ENCODE data around the gene PHF12. TPM values are rescaled to one million over a fixed set of nuclear protein-coding genes. Genes with fewer than 3 reads are reported as not detected.

Gene PHF12
- total and polyA plus RNA-seq, 2 of the 13 experiments (the other 11 are each of a cell fraction or from before 2014, with no cell fraction given): 9.8 to 17.1 TPM

- TF ChIP-seq ZNF75D (CRISPR knock-in tag; IDR thresholded peaks at IDR 0.05; ENCODE audit: borderline replicate concordance) (no peak), PAWR (CRISPR knock-in tag; IDR thresholded peaks at IDR 0.05; ENCODE audit: borderline replicate concordance) (no peak), SCMH1 (CRISPR knock-in tag; IDR thresholded peaks at IDR 0.05; ENCODE audit: borderline replicate concordance) (no peak), ZNF10 (CRISPR knock-in tag; IDR thresholded peaks at IDR 0.05; ENCODE audit: borderline replicate concordance, low read depth) (no peak), SP1 (IDR thresholded peaks at IDR 0.05) (no peak), SP1 (CRISPR knock-in tag; IDR thresholded peaks at IDR 0.05) (peak; percentile 28; the same call in 1 of the 2 replicates), JDP2 (CRISPR knock-in tag; IDR thresholded peaks at IDR 0.05; ENCODE audit: borderline replicate concordance) (no peak), AGO1 (IDR thresholded peaks at IDR 0.05; ENCODE audit: low read depth, low read length, poor library complexity, severe bottlenecking) (peak; percentile 94), FOXA1 (IDR thresholded peaks at IDR 0.05) (no peak), FOXA1 (CRISPR knock-in tag; IDR thresholded peaks at IDR 0.05) (no peak), POLR2A (IDR thresholded peaks at IDR 0.05; ENCODE audit: insufficient read depth in 1 of 2, low read depth in 2 of 2, low read length in 2 of 2) (peak; percentile 60 to 61), ZNF709 (CRISPR knock-in tag; IDR thresholded peaks at IDR 0.05) (no peak), TBX3 (IDR thresholded peaks at IDR 0.05; ENCODE audit: borderline replicate concordance) (no peak), GATA4 (IDR thresholded peaks at IDR 0.05; ENCODE audit: borderline replicate concordance, low read depth) (no peak), SIX4 (CRISPR knock-in tag; IDR thresholded peaks at IDR 0.05) (peak; percentile 22; the same call in 1 of the 2 replicates), HOXA7 (CRISPR knock-in tag; IDR thresholded peaks at IDR 0.05) (no peak), ZSCAN12 (CRISPR knock-in tag; IDR thresholded peaks at IDR 0.05) (no peak), ZNF253 (CRISPR knock-in tag; IDR thresholded peaks at IDR 0.05; ENCODE audit: borderline replicate concordance) (no peak), NR3C1 (CRISPR knock-in tag; IDR thresholded peaks at IDR 0.05) (no peak), ZIK1 (CRISPR knock-in tag; IDR thresholded peaks at IDR 0.05; ENCODE audit: borderline replicate concordance, low read depth) (no peak), SP2 (CRISPR knock-in tag; IDR thresholded peaks at IDR 0.05) (peak; percentile 62; the same call in 1 of the 2 replicates), GTF2F1 (IDR thresholded peaks at IDR 0.05; ENCODE audit: low read length) (no peak), ZNF713 (CRISPR knock-in tag; IDR thresholded peaks at IDR 0.05) (0 out of 2 replicates have a peak, but pooled peaks have one; percentile 18), FOXK1 (CRISPR knock-in tag; IDR thresholded peaks at IDR 0.05; ENCODE audit: borderline replicate concordance, low read depth) (peak; percentile 41; the same call in 1 of the 2 replicates), ISX (CRISPR knock-in tag; conservative IDR thresholded peaks at IDR 0.05) (no peak), ZNF263 (CRISPR knock-in tag; IDR thresholded peaks at IDR 0.05) (peak; percentile 55)
- TF ChIP-seq, protein P1, sequence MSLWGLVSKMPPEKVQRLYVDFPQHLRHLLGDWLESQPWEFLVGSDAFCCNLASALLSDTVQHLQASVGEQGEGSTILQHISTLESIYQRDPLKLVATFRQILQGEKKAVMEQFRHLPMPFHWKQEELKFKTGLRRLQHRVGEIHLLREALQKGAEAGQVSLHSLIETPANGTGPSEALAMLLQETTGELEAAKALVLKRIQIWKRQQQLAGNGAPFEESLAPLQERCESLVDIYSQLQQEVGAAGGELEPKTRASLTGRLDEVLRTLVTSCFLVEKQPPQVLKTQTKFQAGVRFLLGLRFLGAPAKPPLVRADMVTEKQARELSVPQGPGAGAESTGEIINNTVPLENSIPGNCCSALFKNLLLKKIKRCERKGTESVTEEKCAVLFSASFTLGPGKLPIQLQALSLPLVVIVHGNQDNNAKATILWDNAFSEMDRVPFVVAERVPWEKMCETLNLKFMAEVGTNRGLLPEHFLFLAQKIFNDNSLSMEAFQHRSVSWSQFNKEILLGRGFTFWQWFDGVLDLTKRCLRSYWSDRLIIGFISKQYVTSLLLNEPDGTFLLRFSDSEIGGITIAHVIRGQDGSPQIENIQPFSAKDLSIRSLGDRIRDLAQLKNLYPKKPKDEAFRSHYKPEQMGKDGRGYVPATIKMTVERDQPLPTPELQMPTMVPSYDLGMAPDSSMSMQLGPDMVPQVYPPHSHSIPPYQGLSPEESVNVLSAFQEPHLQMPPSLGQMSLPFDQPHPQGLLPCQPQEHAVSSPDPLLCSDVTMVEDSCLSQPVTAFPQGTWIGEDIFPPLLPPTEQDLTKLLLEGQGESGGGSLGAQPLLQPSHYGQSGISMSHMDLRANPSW (CRISPR knock-in tag; IDR thresholded peaks at IDR 0.05; ENCODE audit: borderline replicate concordance): no peak
Measured at GRCh38 chr17:28951428-28951990, at the start of gene PHF12 (continued).
